H1 (cell line): Measurements from ENCODE around the gene STRN4. TPM values are rescaled to one million over a fixed set of nuclear protein-coding genes. Genes with fewer than 3 reads are reported as not detected.
A peak's percentile ranks its signal among the peaks of the same experiment; 100 is the strongest.

Experiments
- CTCF ChIA-PET: fragments of 300-600 bp; sonication (Branson Sonifier 250); formaldehyde crosslinking; loops from one replicate; lab custom pipeline; 2021; ENCODE audit not compliant: partially characterized antibody; lab: Charles Lee
- POLR2A ChIA-PET: fragments of 300-600 bp; sonication (Branson Sonifier 250); formaldehyde crosslinking; loops from one replicate; lab custom pipeline; 2021; ENCODE audit warnings: inconsistent platforms; ENCODE audit not compliant: partially characterized antibody; lab: Charles Lee
- DNase-seq, 2 experiments: peaks; one replicate each; pipeline versions ENCODE4 v3.0.0 to v3.0.0-alpha.2; 2010 to 2022; ENCODE audit warnings: low spot score in 2 of 2, low read depth in 1 of 2, mixed read lengths in 1 of 2
- FAIRE-seq: peaks from 2 replicates; lab custom pipeline; 2011; peaks lifted over from hg19 to GRCh38; lab: Jason Lieb, UNC
- H2AFZ ChIP-seq: 2 replicates; pipeline ENCODE4 v1.8.1; 2012; ENCODE audit warnings: low read length, inconsistent platforms
- H2AK5ac ChIP-seq: 2 replicates; pipeline ENCODE4 v1.6.1; 2013; ENCODE audit warnings: low read depth, low read length
- H2BK120ac ChIP-seq: replicated peaks from 2 replicates; pipeline ENCODE3; 2013; ENCODE audit warnings: low read depth, low read length, inconsistent platforms
- H2BK12ac ChIP-seq: 2 replicates; pipeline ENCODE4 v1.6.1; 2013; ENCODE audit warnings: low read depth, low read length
- H2BK15ac ChIP-seq: 2 replicates; pipeline ENCODE4 v1.6.1; 2013; ENCODE audit warnings: low read length
- H2BK20ac ChIP-seq: 2 replicates; pipeline ENCODE4 v1.6.1; 2013; ENCODE audit warnings: low read length
- H2BK5ac ChIP-seq: 2 replicates; pipeline ENCODE4 v1.6.1; 2013; ENCODE audit warnings: low read depth, low read length
- H3K14ac ChIP-seq: 2 replicates; pipeline ENCODE4 v1.6.1; 2013; ENCODE audit warnings: inconsistent platforms; ENCODE audit not compliant: insufficient read length
- H3K18ac ChIP-seq: 2 replicates; pipeline ENCODE4 v1.6.1; 2013; ENCODE audit warnings: low read length; ENCODE audit errors: extremely low read depth
- H3K23ac ChIP-seq: 2 replicates; pipeline ENCODE4 v1.6.1; 2013; ENCODE audit warnings: inconsistent platforms; ENCODE audit not compliant: insufficient read length
- H3K23me2 ChIP-seq: 2 replicates; pipeline ENCODE4 v1.6.1; 2013; ENCODE audit warnings: low read depth, low read length
- H3K27ac ChIP-seq: 2 replicates; pipeline ENCODE4 v1.6.1; 2011; ENCODE audit warnings: low read depth, low read length, inconsistent platforms
- H3K27me3 ChIP-seq, 4 experiments: replicated peaks in 1 of 4; 1 replicate in 1 of 4; 2 replicates in 3 of 4; pipeline versions ENCODE4 v1.6.1 to v1.8.1; 2011 to 2013; ENCODE audit warnings: low read length in 3 of 4, mild to moderate bottlenecking in 3 of 4, inconsistent platforms in 2 of 4, mixed read lengths in 2 of 4, moderate library complexity in 1 of 4; ENCODE audit not compliant: control insufficient read depth in 3 of 4, insufficient read depth in 3 of 4; ENCODE audit errors: extremely low read depth in 1 of 4
- H3K36me3 ChIP-seq, 4 experiments: 2 replicates each; pipeline versions ENCODE4 v1.6.1 to v1.8.1; 2011 to 2013; ENCODE audit warnings: mild to moderate bottlenecking in 4 of 4, low read length in 3 of 4, moderate library complexity in 2 of 4, control low read depth in 1 of 4, inconsistent platforms in 1 of 4; ENCODE audit not compliant: insufficient read depth in 4 of 4, control insufficient read depth in 2 of 4
- H3K4ac ChIP-seq: replicated peaks from 2 replicates; pipeline ENCODE3; 2013; ENCODE audit warnings: low read length, low read depth, mixed read lengths, inconsistent platforms; ENCODE audit not compliant: insufficient read length
- H3K4me1 ChIP-seq, 4 experiments: replicated peaks in 1 of 4; 1 replicate in 1 of 4; 2 replicates in 3 of 4; pipeline versions ENCODE4 v1.6.1 to v1.8.1; 2011 to 2013; ENCODE audit warnings: low read length in 3 of 4, inconsistent platforms in 2 of 4, mixed read lengths in 1 of 4; ENCODE audit not compliant: insufficient read depth in 4 of 4, control insufficient read depth in 3 of 4
- H3K4me2 ChIP-seq, 2 experiments: 2 replicates each; pipeline versions ENCODE4 v1.6.1 to v1.8.1; 2011 to 2013; ENCODE audit warnings: low read depth in 2 of 2, low read length in 2 of 2, control low read depth in 1 of 2, inconsistent platforms in 1 of 2, mild to moderate bottlenecking in 1 of 2; ENCODE audit not compliant: insufficient read depth in 1 of 2
- H3K4me3 ChIP-seq, 4 experiments: fragments of 200-600, 300-600 bp in 1 of 4; sonication (generic), shearing (Covaris generic), sonication (Bioruptor Twin) in 1 of 4; 2 replicates each; pipeline versions ENCODE4 v1.5.1 to v1.8.1; 2011 to 2016; ENCODE audit warnings: low read length in 4 of 4, low read depth in 3 of 4, control low read depth in 2 of 4, inconsistent platforms in 2 of 4, mild to moderate bottlenecking in 2 of 4, mixed read lengths in 1 of 4, moderate library complexity in 1 of 4; ENCODE audit not compliant: insufficient read depth in 2 of 4; ENCODE audit errors: extremely low read depth in 1 of 4
- H3K56ac ChIP-seq: replicated peaks from 2 replicates; pipeline ENCODE3; 2013; ENCODE audit warnings: low read depth, mild to moderate bottlenecking, mixed read lengths, low read length, inconsistent platforms; ENCODE audit not compliant: insufficient read length
- H3K79me1 ChIP-seq: 2 replicates; pipeline ENCODE4 v1.6.1; 2013; ENCODE audit warnings: low read depth, low read length, control low read depth
- H3K79me2 ChIP-seq, 2 experiments: 2 replicates each; pipeline versions ENCODE4 v1.6.1 to v1.8.1; 2012 to 2013; ENCODE audit warnings: low read length in 2 of 2, mild to moderate bottlenecking in 2 of 2, inconsistent platforms in 1 of 2; ENCODE audit not compliant: insufficient read depth in 2 of 2, control insufficient read depth in 1 of 2
- H3K9ac ChIP-seq, 4 experiments: replicated peaks in 1 of 4; 1 replicate in 1 of 4; 2 replicates in 3 of 4; pipeline versions ENCODE4 v1.6.1 to v1.8.1; 2011 to 2013; ENCODE audit warnings: low read depth in 3 of 4, low read length in 3 of 4, control low read depth in 2 of 4, mild to moderate bottlenecking in 2 of 4, moderate library complexity in 2 of 4, inconsistent platforms in 1 of 4; ENCODE audit errors: extremely low read depth in 1 of 4
- H3K9me3 ChIP-seq, 2 experiments: 2 replicates each; pipeline versions ENCODE4 v1.6.1 to v1.8.1; 2012 to 2013; ENCODE audit warnings: mild to moderate bottlenecking in 2 of 2, moderate library complexity in 2 of 2, control low read depth in 1 of 2, inconsistent platforms in 1 of 2, low read depth in 1 of 2, low read length in 1 of 2, mixed read lengths in 1 of 2; ENCODE audit not compliant: insufficient read depth in 2 of 2
- H4K20me1 ChIP-seq, 2 experiments: replicated peaks in 1 of 2; 2 replicates each; pipeline versions ENCODE3 to v1.8.1; 2011 to 2013; ENCODE audit warnings: inconsistent platforms in 2 of 2, low read length in 2 of 2, mild to moderate bottlenecking in 1 of 2; ENCODE audit not compliant: insufficient read depth in 2 of 2, control insufficient read depth in 1 of 2
- H4K5ac ChIP-seq: 2 replicates; pipeline ENCODE4 v1.6.1; 2013; ENCODE audit warnings: low read length, low read depth, mixed read lengths, inconsistent platforms; ENCODE audit not compliant: insufficient read length
- H4K8ac ChIP-seq: 2 replicates; pipeline ENCODE4 v1.8.0; 2013; ENCODE audit warnings: mild to moderate bottlenecking, moderate library complexity, low read length, inconsistent platforms; ENCODE audit not compliant: insufficient read depth; ENCODE audit errors: extremely low read depth
- H4K91ac ChIP-seq: replicated peaks from 2 replicates; pipeline ENCODE3; 2013; ENCODE audit warnings: low read length, mixed read lengths, inconsistent platforms; ENCODE audit not compliant: insufficient read length
- CHD1 ChIP-seq: IDR thresholded peaks from 2 replicates; pipeline ENCODE4 v1.6.1; 2012; ENCODE audit warnings: low read depth, low read length, improper control_type of control experiment
- CTBP2 ChIP-seq: IDR thresholded peaks from 2 replicates; pipeline ENCODE4 v1.7.0; 2011; ENCODE audit warnings: borderline replicate concordance, mild to moderate bottlenecking, moderate library complexity, mixed read lengths, low read length; ENCODE audit not compliant: insufficient read depth, insufficient read length
- KDM4A ChIP-seq: IDR thresholded peaks from one replicate; pipeline ENCODE4 v1.7.1; 2012; ENCODE audit warnings: low read depth, mild to moderate bottlenecking, moderate library complexity, low read length, inconsistent platforms; ENCODE audit not compliant: severe bottlenecking
- PHF8 ChIP-seq: fragments of 200-600 bp; sonication (generic); conservative IDR thresholded peaks from 2 replicates; pipeline ENCODE4 v1.7.1; 2012; ENCODE audit warnings: low read depth, mild to moderate bottlenecking, inconsistent platforms, low read length, moderate library complexity
- SAP30 ChIP-seq: fragments of 300-600 bp; sonication (generic); IDR thresholded peaks from 2 replicates; pipeline ENCODE4 v1.7.1; 2012; ENCODE audit warnings: low read length, moderate library complexity, mild to moderate bottlenecking, inconsistent platforms; ENCODE audit not compliant: insufficient read depth, insufficient replicate concordance
- YY1 ChIP-seq: IDR thresholded peaks from 2 replicates; pipeline ENCODE4 v1.6.1; 2011; ENCODE audit warnings: low read depth, mild to moderate bottlenecking, low read length
- WGBS, 2 experiments: shearing (Covaris generic) in 1 of 2; methylation state at CpG; one replicate each; pipeline versions ENCODE4 v1.1.6 to v1.1.7; 2013 to 2015; ENCODE audit warnings: low lambda C conversion rate in 2 of 2, mixed read lengths in 2 of 2, inconsistent platforms in 1 of 2, low coverage in 1 of 2, missing lambda C conversion rate in 1 of 2; ENCODE audit not compliant: insufficient replicate concordance in 2 of 2, insufficient coverage in 1 of 2, insufficient read length in 1 of 2; ENCODE audit errors: extremely low coverage in 1 of 2, missing lambda C conversion rate in 1 of 2; 5-methylcytosine and 5-hydroxymethylcytosine counted together
- polyA plus RNA-seq, 7 experiments: library from polyadenylated mRNA; depleted of rRNA in 3 of 7; stranded (reverse) in 5 of 7; unstranded in 2 of 7; fragments of >200 nt in 5 of 7; fragments of 200-250 nt in 2 of 7; gene quantifications; 1 replicate in 5 of 7; 2 replicates in 1 of 7; 4 replicates in 1 of 7; pipeline versions ENCODE4 v1.2.1 to v1.2.3, GENCODE V29; 2011 to 2013; ENCODE audit warnings: missing spikeins in 2 of 7, mixed read lengths in 2 of 7
- total RNA-seq: library from RNA; stranded (reverse); fragmentation: NEBNext Ultra II Directional; extraction: Animal tissue kit (Norgen Biotek cat#: 25700); gene quantifications from 2 replicates; pipeline ENCODE4 v1.2.1, GENCODE V29; 2021

STRN4 gene
- total and polyA plus RNA-seq, 2 of the 8 experiments (the other 6 are each of a cell fraction or from before 2014, with no cell fraction given): 120 to 187 TPM

- H3K23me2 ChIP-seq: peaks cover 13% of the 10 kb centered on the region; the same call in 1 of the 2 replicates
- H4K5ac ChIP-seq: no peak overlapping the region
- no peak overlapping the region for H4K8ac ChIP-seq
- POLR2A ChIA-PET: interaction anchor here (0.7 to 4.7 kb wide), 10 partner anchors 9 to 71 kb away, joined by 3 to 18 read pairs (median 4); partner anchors contain the start of gene SLC1A5
- H2AFZ ChIP-seq: no peak overlapping the region
- H3K9me3 ChIP-seq: no peaks in the 10 kb centered on the region
- 0 out of 2 replicates have a peak, but pooled peaks have one; percentile 2 for TF ChIP-seq PHF8
- TF ChIP-seq CTBP2: no peak
- peak; percentile 55 for TF ChIP-seq SAP30
- peak; percentile 20 for TF ChIP-seq KDM4A
- TF ChIP-seq YY1: no peak
- TF ChIP-seq CHD1: no peak
- peaks cover 0 to 15% (median 6%) of the 10 kb centered on the region in 4 experiments; a peak in 5 of 7 replicates for H3K4me1 ChIP-seq
- no peaks in the 10 kb centered on the region for H3K27me3 ChIP-seq
- peaks cover 0 to 12% of the 10 kb centered on the region in 2 experiments for H4K20me1 ChIP-seq
- H2BK5ac ChIP-seq: no peak overlapping the region
- WGBS, 2 experiments: 0% methylated on average over 1 of the region's 20 CpGs; no CpG with 5 or more reads in 1 of the 2 experiments
- FAIRE-seq (no peak), DNase-seq (no peak)
- H2BK15ac ChIP-seq: no peak overlapping the region
- no peak overlapping the region for H3K14ac ChIP-seq
- H3K4me2 ChIP-seq: peak overlapping the region; percentile 91
- H2AK5ac ChIP-seq: no peak overlapping the region
- CTCF ChIA-PET: interaction anchor here (0.8 to 7.5 kb wide), 5 partner anchors 12 to 48 kb away, joined by 3 to 46 read pairs (median 6); no protein-coding TSS in a partner anchor
- H2BK120ac ChIP-seq: no peak overlapping the region
- no peak overlapping the region for H3K23ac ChIP-seq
- peaks cover 2 to 15% (median 10%) of the 10 kb centered on the region in 4 experiments; a peak in 5 of 8 replicates for H3K36me3 ChIP-seq
- no peak overlapping the region for H2BK12ac ChIP-seq
- peak overlapping the region; percentile 63 for H3K56ac ChIP-seq
- peak overlapping the region; percentile 32; the same call in 1 of the 2 replicates for H3K18ac ChIP-seq
- no peak overlapping the region for H2BK20ac ChIP-seq
- H3K4ac ChIP-seq: no peak overlapping the region
- peak overlapping the region; percentile 63 to 94 (median 81) for H3K4me3 ChIP-seq
- H3K79me1 ChIP-seq: 0 out of 2 replicates have a peak, but pooled peaks cover 4% of the 10 kb centered on the region
- H3K9ac ChIP-seq: peak overlapping the region; percentile 21 to 62 (median 46); a peak in 6 of 7 replicates
- H3K27ac ChIP-seq: no peak overlapping the region
- H4K91ac ChIP-seq: no peak overlapping the region
- H3K79me2 ChIP-seq: peaks cover 0 to 19% of the 10 kb centered on the region in 2 experiments; a peak in 2 of 4 replicates
Measured at GRCh38 chr19:46716672-46717033, 29.6 kb downstream of the STRN4 start.
